ENCODE data around the gene IDE.

Gene IDE

GRCh38 chr10:92562424-92562823 is 11.5 kb downstream of the IDE start:
- DNase-seq = no peak

- DNase-seq = no peak
These were observed 14.8 kb downstream of the IDE start for GRCh38 chr10:92559046-92559445.

- no peak for DNase-seq
These were observed 19.9 kb downstream of the IDE start for GRCh38 chr10:92553959-92554358.

GRCh38 chr10:92552310-92552709 is 21.6 kb downstream of the IDE start:
- no peak for DNase-seq

GRCh38 chr10:92550924-92551323 is 23.0 kb downstream of the IDE start:
- no peak for DNase-seq

GRCh38 chr10:92547676-92548075 is 26.2 kb downstream of the IDE start:
- no peak for DNase-seq

- no peak for DNase-seq
These were observed 28.3 kb downstream of the IDE start for GRCh38 chr10:92545556-92545955.

- peak; percentile 6 for DNase-seq
These were observed 29.6 kb downstream of the IDE start for GRCh38 chr10:92544296-92544695.

GRCh38 chr10:92542458-92542857 is 31.4 kb downstream of the IDE start:
- no peak for DNase-seq

GRCh38 chr10:92541583-92541982 is 32.3 kb downstream of the IDE start:
- DNase-seq = no peak

GRCh38 chr10:92538231-92538958 is 35.5 kb downstream of the IDE start:
- DNase-seq = no peak

GRCh38 chr10:92530891-92531535 is 42.9 kb downstream of the IDE start:
- DNase-seq = no peak

- no peak for DNase-seq
These were observed 43.5 kb downstream of the IDE start for GRCh38 chr10:92530421-92530820.

GRCh38 chr10:92527716-92528115 is 46.2 kb downstream of the IDE start:
- DNase-seq = no peak

- no peak for DNase-seq
These were observed 50.3 kb downstream of the IDE start for GRCh38 chr10:92523639-92524038.

- DNase-seq = peak; percentile 79
These were observed 56.7 kb downstream of the IDE start for GRCh38 chr10:92517034-92517655.

GRCh38 chr10:92508866-92509265 is 65.0 kb downstream of the IDE start:
- no peak for DNase-seq

GRCh38 chr10:92506336-92506735 is 67.6 kb downstream of the IDE start:
- no peak for DNase-seq

GRCh38 chr10:92505044-92505443 is 68.8 kb downstream of the IDE start:
- no peak for DNase-seq

GRCh38 chr10:92502296-92502808 is 71.5 kb downstream of the IDE start:
- no peak for DNase-seq

- DNase-seq = no peak
These were observed 80.5 kb downstream of the IDE start for GRCh38 chr10:92493362-92493761.

GRCh38 chr10:92492748-92493240 is 81.1 kb downstream of the IDE start:
- DNase-seq = no peak

GRCh38 chr10:92490387-92490786 is 83.5 kb downstream of the IDE start:
- DNase-seq = no peak

- no peak for DNase-seq
These were observed 87.3 kb downstream of the IDE start for GRCh38 chr10:92486637-92487036.

Data from CD4-positive, alpha-beta T cell treated with Interleukin-12 subunit alpha and Interleukin-12 subunit beta, for 1 hour (primary cell).